Panc1 (cell line): Measurements from ENCODE around the gene ZCCHC14. TPM values are rescaled to one million over a fixed set of nuclear protein-coding genes. Genes with fewer than 3 reads are reported as not detected.

Experiments used
- ATAC-seq: fragments of 200-7000 bp; cut with Tn5 transposase; 2 replicates; pipeline ENCODE4 v1.9.1; 2020; ENCODE audit warnings: mild to moderate bottlenecking, moderate library complexity
- BruUV-seq: library from RNA; stranded (reverse); fragments of 400-500 nt; replicated peaks from 2 replicates; lab custom pipeline; 2021; lab: Mats Ljungman, UMichigan
- CTCF ChIA-PET: fragments of 300-600 bp; sonication (Branson Sonifier 250); formaldehyde crosslinking; loops from one replicate; lab custom pipeline; 2022; ENCODE audit warnings: antibody characterized with exemption; lab: Charles Lee
- POLR2A ChIA-PET: fragments of 300-600 bp; sonication (Branson Sonifier 250); formaldehyde crosslinking; loops from one replicate; lab custom pipeline; 2022; ENCODE audit warnings: antibody characterized with exemption; lab: Charles Lee
- DNase-seq: peaks from one replicate; pipeline ENCODE4 v3.0.0-alpha.2; 2010; ENCODE audit warnings: low read depth, low spot score
- H3K27ac ChIP-seq: 2 replicates; pipeline ENCODE4 v1.5.1; 2011; ENCODE audit warnings: mild to moderate bottlenecking, low read length, inconsistent platforms
- H3K27me3 ChIP-seq: fragments of 200-500 bp; sonication (Bioruptor generic); 2 replicates; pipeline ENCODE4 v1.6.0; 2014; ENCODE audit warnings: low read length, inconsistent platforms; ENCODE audit not compliant: control insufficient read depth, insufficient read depth
- H3K36me3 ChIP-seq: fragments of 200-500 bp; sonication (Bioruptor generic); 2 replicates; pipeline ENCODE4 v1.5.1; 2014; ENCODE audit warnings: inconsistent platforms, mild to moderate bottlenecking, low read length, moderate library complexity; ENCODE audit not compliant: control insufficient read depth, insufficient read depth
- H3K4me1 ChIP-seq: 2 replicates; pipeline ENCODE4 v1.5.1; 2011; ENCODE audit warnings: inconsistent platforms, mild to moderate bottlenecking, low read length, moderate library complexity; ENCODE audit not compliant: control insufficient read depth, insufficient read depth
- H3K4me3 ChIP-seq, 2 experiments: 2 replicates each; pipeline ENCODE4 v1.5.1; 2011 to 2012; ENCODE audit warnings: low read depth in 2 of 2, low read length in 2 of 2, mild to moderate bottlenecking in 2 of 2, inconsistent platforms in 1 of 2, moderate library complexity in 1 of 2
- H3K9me3 ChIP-seq: fragments of 200-500 bp; sonication (Bioruptor generic); 2 replicates; pipeline ENCODE4 v1.5.1; 2014; ENCODE audit warnings: low read depth, mild to moderate bottlenecking, inconsistent platforms, low read length, moderate library complexity; ENCODE audit not compliant: control insufficient read depth, insufficient read depth
- POLR2AphosphoS5 ChIP-seq: IDR thresholded peaks from 2 replicates; pipeline ENCODE4 v1.6.1; 2012; ENCODE audit warnings: mild to moderate bottlenecking, low read depth, low read length, moderate library complexity
- SIN3A ChIP-seq: IDR thresholded peaks from 2 replicates; pipeline ENCODE4 v1.6.1; 2012; ENCODE audit warnings: low read depth, mild to moderate bottlenecking, low read length, moderate library complexity, borderline replicate concordance; ENCODE audit not compliant: insufficient read depth
- TCF7L2 ChIP-seq: IDR thresholded peaks from 2 replicates; pipeline ENCODE4 v1.6.1; 2011; ENCODE audit warnings: mild to moderate bottlenecking, low read depth, low read length, inconsistent platforms
- in situ Hi-C: cut with HindIII; loops from 2 replicates; pipeline ENCODE4 v1.10.0; 2016; ENCODE audit warnings: low sequenced_read_pairs, low pct_unique_long_range_greater_than_20kb
- intact Hi-C: fragments of 100-400 bp; cut with micrococcal nuclease; formaldehyde crosslinking; loops from one replicate; pipeline ENCODE4 v1.10.0; 2022; ENCODE audit not compliant: unreplicated experiment
- total RNA-seq: library from RNA; stranded (reverse); gene quantifications from one replicate; pipeline ENCODE4 v1.2.1, GENCODE V29; 2021; ENCODE audit not compliant: unreplicated experiment
- TF ChIP-seq, protein P1 (sequence below): fragments of 450-650 bp; IDR thresholded peaks from 2 replicates; pipeline ENCODE4 v1.5.1; 2017; ENCODE audit warnings: mild to moderate bottlenecking
- TF ChIP-seq, protein P2 (sequence below), 2 experiments: IDR thresholded peaks; 2 replicates each; pipeline ENCODE4 v1.6.1; 2011 to 2012; ENCODE audit warnings: low read depth in 2 of 2, control low read depth in 1 of 2, low read length in 1 of 2, mild to moderate bottlenecking in 1 of 2, moderate library complexity in 1 of 2; ENCODE audit not compliant: insufficient read depth in 1 of 2

ZCCHC14 gene
- total RNA-seq, 1 experiment from 2014 or later: 35.0 TPM

DNA sequence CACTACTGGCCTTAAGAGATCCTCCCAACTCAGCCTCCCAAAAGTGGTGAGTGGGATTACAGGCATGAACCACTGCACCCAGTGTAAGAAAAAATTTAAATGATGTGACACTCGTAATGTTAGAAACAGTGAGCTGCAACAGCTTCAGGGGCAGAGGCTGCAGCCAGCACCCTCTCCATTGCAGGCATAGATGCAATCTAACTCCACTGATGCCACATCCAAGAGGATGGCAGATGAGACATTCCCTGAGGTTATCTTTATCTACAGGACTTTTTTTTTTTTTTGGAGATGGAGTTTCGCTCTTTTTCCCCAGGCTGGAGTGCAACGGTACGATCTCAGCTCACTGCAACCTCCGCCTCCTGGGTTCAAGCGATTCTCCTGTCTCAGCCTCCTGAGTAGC, 19.9 kb downstream of the ZCCHC14 start:
- TF ChIP-seq, protein P1, sequence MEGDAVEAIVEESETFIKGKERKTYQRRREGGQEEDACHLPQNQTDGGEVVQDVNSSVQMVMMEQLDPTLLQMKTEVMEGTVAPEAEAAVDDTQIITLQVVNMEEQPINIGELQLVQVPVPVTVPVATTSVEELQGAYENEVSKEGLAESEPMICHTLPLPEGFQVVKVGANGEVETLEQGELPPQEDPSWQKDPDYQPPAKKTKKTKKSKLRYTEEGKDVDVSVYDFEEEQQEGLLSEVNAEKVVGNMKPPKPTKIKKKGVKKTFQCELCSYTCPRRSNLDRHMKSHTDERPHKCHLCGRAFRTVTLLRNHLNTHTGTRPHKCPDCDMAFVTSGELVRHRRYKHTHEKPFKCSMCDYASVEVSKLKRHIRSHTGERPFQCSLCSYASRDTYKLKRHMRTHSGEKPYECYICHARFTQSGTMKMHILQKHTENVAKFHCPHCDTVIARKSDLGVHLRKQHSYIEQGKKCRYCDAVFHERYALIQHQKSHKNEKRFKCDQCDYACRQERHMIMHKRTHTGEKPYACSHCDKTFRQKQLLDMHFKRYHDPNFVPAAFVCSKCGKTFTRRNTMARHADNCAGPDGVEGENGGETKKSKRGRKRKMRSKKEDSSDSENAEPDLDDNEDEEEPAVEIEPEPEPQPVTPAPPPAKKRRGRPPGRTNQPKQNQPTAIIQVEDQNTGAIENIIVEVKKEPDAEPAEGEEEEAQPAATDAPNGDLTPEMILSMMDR: no peak
- TF ChIP-seq SIN3A (no peak), POLR2AphosphoS5 (no peak), TCF7L2 (no peak)
- TF ChIP-seq, protein P2, sequence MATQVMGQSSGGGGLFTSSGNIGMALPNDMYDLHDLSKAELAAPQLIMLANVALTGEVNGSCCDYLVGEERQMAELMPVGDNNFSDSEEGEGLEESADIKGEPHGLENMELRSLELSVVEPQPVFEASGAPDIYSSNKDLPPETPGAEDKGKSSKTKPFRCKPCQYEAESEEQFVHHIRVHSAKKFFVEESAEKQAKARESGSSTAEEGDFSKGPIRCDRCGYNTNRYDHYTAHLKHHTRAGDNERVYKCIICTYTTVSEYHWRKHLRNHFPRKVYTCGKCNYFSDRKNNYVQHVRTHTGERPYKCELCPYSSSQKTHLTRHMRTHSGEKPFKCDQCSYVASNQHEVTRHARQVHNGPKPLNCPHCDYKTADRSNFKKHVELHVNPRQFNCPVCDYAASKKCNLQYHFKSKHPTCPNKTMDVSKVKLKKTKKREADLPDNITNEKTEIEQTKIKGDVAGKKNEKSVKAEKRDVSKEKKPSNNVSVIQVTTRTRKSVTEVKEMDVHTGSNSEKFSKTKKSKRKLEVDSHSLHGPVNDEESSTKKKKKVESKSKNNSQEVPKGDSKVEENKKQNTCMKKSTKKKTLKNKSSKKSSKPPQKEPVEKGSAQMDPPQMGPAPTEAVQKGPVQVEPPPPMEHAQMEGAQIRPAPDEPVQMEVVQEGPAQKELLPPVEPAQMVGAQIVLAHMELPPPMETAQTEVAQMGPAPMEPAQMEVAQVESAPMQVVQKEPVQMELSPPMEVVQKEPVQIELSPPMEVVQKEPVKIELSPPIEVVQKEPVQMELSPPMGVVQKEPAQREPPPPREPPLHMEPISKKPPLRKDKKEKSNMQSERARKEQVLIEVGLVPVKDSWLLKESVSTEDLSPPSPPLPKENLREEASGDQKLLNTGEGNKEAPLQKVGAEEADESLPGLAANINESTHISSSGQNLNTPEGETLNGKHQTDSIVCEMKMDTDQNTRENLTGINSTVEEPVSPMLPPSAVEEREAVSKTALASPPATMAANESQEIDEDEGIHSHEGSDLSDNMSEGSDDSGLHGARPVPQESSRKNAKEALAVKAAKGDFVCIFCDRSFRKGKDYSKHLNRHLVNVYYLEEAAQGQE (IDR thresholded peaks at IDR 0.05; ENCODE audit: insufficient read depth in 1 of 2, low read depth in 2 of 2, low read length in 1 of 2): no peak
- CTCF ChIA-PET: no interaction called here

DNA sequence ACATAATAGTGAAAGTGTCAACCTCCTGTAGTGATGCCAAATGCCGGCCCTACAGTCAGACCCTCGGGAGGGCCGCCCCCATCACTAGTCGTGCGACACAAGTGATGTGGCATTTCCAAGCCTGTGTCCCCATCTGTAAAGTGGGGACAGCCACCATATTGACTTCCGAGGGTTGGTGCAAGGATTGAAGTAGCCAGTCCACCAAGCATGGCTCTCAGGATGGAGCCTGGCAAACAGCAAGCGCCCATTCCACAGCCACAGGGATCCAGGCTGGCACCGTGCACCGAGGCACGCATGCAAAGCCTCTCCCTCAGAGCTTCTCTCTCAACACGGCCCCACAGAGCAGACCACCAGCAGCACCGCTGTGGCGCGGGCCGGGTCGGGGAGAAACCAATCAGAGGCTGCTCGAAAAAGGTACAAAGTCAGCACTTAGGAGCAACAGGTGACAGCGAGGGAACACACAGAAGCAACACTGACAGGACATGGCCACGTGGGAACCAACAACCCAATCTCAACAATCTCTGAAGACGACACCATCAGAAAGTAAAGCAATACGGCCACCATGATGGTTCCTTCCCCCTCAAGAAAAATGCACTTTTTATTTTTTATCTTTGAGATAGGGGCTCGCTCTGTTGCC, 20.6 kb downstream of the ZCCHC14 start:
- BruUV-seq: no TSS peak
- Histone ChIP-seq H3K4me3 (no peak overlapping the region), H3K36me3 (no peaks in the 10 kb centered on the region), H3K9me3 (no peaks in the 10 kb centered on the region), H3K27ac (peak overlapping the region; percentile 77), H3K27me3 (no peaks in the 10 kb centered on the region), H3K4me1 (peaks cover 27% of the 10 kb centered on the region)
- DNase-seq (no peak), ATAC-seq (peak; percentile 23; the same call in 1 of the 2 replicates)
- intact Hi-C loops (no loop called here), in situ Hi-C loops (no loop called here)
- ChIA-PET CTCF (no interaction called here), POLR2A (no interaction called here)
- TF ChIP-seq, protein P2 (IDR thresholded peaks at IDR 0.05; ENCODE audit: insufficient read depth in 1 of 2, low read depth in 2 of 2, low read length in 1 of 2): no peak

More for the DNA sequence above, 19.9 kb downstream of the ZCCHC14 start:
- DNase-seq (no peak), ATAC-seq (no peak)
- Histone ChIP-seq H3K27me3 (no peaks in the 10 kb centered on the region), H3K4me1 (peaks cover 25% of the 10 kb centered on the region), H3K27ac (no peak overlapping the region), H3K9me3 (no peaks in the 10 kb centered on the region), H3K36me3 (no peaks in the 10 kb centered on the region), H3K4me3 (no peak overlapping the region)
- BruUV-seq: no TSS peak
- POLR2A ChIA-PET: no interaction called here
- in situ Hi-C loops: no loop called here
- intact Hi-C loops: no loop called here
